Body of pancreas (tissue), 4 donors: ENCODE data around the gene NLGN3. TPM values are rescaled to one million over a fixed set of nuclear protein-coding genes. Genes with fewer than 3 reads are reported as not detected.

Experiments
- ATAC-seq: fragments of 150-250 bp; one replicate; pipeline ENCODE4 v1.9.1; 2016
- DNase-seq, 4 donors: peaks; one replicate each; pipeline ENCODE4 v3.0.0-alpha.2; 2019
- H3K27ac ChIP-seq, 4 donors: fragments of 200-600 bp; sonication (generic); 1 replicate in 3 of 4; 2 replicates in 1 of 4; pipeline versions ENCODE4 v1.5.1 to v1.6.1; 2016 to 2019; ENCODE audit warnings: mild to moderate bottlenecking in 1 of 4, mixed read lengths in 1 of 4, moderate library complexity in 1 of 4
- H3K27me3 ChIP-seq, 2 donors: fragments of 200-600 bp; sonication (generic); one replicate each; pipeline ENCODE4 v1.6.0; 2016; ENCODE audit warnings: mild to moderate bottlenecking in 1 of 2
- H3K36me3 ChIP-seq, 2 donors: fragments of 200-600 bp; sonication (generic); replicated peaks in 1 of 2; 2 replicates each; pipeline ENCODE4 v1.5.1; 2016; ENCODE audit warnings: low read depth in 2 of 2; ENCODE audit not compliant: insufficient read depth in 1 of 2
- H3K4me1 ChIP-seq: fragments of 200-600 bp; sonication (generic); one replicate; pipeline ENCODE4 v1.6.0; 2016
- H3K4me3 ChIP-seq, 2 donors: fragments of 200-600 bp; sonication (generic); 1 replicate in 1 of 2; 2 replicates in 1 of 2; pipeline ENCODE4 v1.5.1; 2016 to 2019
- H3K9me3 ChIP-seq, 3 donors: fragments of 200-600 bp; sonication (generic); 1 replicate in 2 of 3; 2 replicates in 1 of 3; pipeline ENCODE4 v1.5.1; 2016
- CTCF ChIP-seq, 7 experiments: fragments of 450-650 bp in 4 of 7; fragments of 200-600 bp in 3 of 7; sonication (generic) in 3 of 7; IDR thresholded peaks; one replicate each; pipeline ENCODE4 v1.5.1; 2016 to 2019; ENCODE audit warnings: antibody characterized with exemption in 7 of 7
- POLR2A ChIP-seq, 3 donors: fragments of 450-650 bp; IDR thresholded peaks; one replicate each; pipeline ENCODE4 v1.6.1; 2016; ENCODE audit warnings: antibody characterized with exemption in 3 of 3, mild to moderate bottlenecking in 2 of 3
- WGBS, 2 donors: methylation state at CpG; one replicate each; pipeline ENCODE4 v1.1.5; 2017; 5-methylcytosine and 5-hydroxymethylcytosine counted together
- intact Hi-C: fragments of 100-400 bp; cut with DNase I; formaldehyde crosslinking; loops from one replicate; pipeline ENCODE4 v1.15.1; 2023
- total RNA-seq, 2 donors: library from RNA; depleted of rRNA; stranded (reverse); fragments of >200 nt; gene quantifications; one replicate each; pipeline ENCODE4 v1.1.0, GENCODE V29; 2016

NLGN3 gene
- total RNA-seq, 2 donors from 2014 or later = 1.0 TPM; not detected in 1

DNA sequence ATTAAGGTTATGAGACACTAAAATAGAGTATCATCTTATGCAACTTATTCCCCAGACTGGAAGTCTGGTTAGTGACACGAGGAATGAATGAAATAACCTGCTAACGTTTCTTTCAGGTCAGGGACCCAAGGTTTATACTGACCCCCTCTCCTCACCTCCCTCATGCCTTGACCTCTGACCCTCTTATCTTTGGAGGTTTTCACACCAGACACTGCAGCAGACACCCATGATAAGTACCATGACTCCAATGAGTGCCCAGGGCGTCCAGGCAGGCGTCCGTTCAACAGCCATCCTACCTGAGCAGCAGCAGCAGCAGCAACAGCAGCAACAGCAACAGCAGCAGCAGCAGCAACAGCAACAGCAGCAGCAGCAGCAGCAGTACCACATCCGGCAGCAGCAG, 4.2 kb upstream of the NLGN3 start:
- DNase-seq (no peak), ATAC-seq (no peak)
- TF ChIP-seq POLR2A (IDR thresholded peaks at IDR 0.05) (no peak), CTCF (IDR thresholded peaks at IDR 0.05) (no peak)
- Histone ChIP-seq H3K36me3 (peaks cover 0 to 2% of the 10 kb centered on the region in 2 donors), H3K4me3 (no peak overlapping the region), H3K4me1 (peaks cover 3% of the 10 kb centered on the region), H3K9me3 (no peaks in the 10 kb centered on the region), H3K27ac (no peak overlapping the region), H3K27me3 (no peaks in the 10 kb centered on the region)
- intact Hi-C loops = no loop called here
- 76 to 83% methylated on average over 2 to 4 of the region's 6 CpGs for WGBS, 2 donors

GRCh38 chrX:71143508-71143907, 1.1 kb upstream of the NLGN3 start:
- H3K4me3 ChIP-seq = no peak overlapping the region
- WGBS, 2 donors = 15% methylated on average over 5 of the region's 6 CpGs; no CpG with 5 or more reads in 1 of the 2 donors
- DNase-seq = peak; percentile 49 to 70 (median 56)
- ATAC-seq = peak; percentile 63
- TF ChIP-seq POLR2A (IDR thresholded peaks at IDR 0.05) (no peak), CTCF (IDR thresholded peaks at IDR 0.05) (no peak)
- peaks cover 0 to 2% of the 10 kb centered on the region in 2 donors for H3K36me3 ChIP-seq
- peaks cover 3% of the 10 kb centered on the region for H3K4me1 ChIP-seq
- no peaks in the 10 kb centered on the region for H3K27me3 ChIP-seq
- no peaks in the 10 kb centered on the region for H3K9me3 ChIP-seq
- intact Hi-C loops = no loop called here
- no peak overlapping the region for H3K27ac ChIP-seq

DNA sequence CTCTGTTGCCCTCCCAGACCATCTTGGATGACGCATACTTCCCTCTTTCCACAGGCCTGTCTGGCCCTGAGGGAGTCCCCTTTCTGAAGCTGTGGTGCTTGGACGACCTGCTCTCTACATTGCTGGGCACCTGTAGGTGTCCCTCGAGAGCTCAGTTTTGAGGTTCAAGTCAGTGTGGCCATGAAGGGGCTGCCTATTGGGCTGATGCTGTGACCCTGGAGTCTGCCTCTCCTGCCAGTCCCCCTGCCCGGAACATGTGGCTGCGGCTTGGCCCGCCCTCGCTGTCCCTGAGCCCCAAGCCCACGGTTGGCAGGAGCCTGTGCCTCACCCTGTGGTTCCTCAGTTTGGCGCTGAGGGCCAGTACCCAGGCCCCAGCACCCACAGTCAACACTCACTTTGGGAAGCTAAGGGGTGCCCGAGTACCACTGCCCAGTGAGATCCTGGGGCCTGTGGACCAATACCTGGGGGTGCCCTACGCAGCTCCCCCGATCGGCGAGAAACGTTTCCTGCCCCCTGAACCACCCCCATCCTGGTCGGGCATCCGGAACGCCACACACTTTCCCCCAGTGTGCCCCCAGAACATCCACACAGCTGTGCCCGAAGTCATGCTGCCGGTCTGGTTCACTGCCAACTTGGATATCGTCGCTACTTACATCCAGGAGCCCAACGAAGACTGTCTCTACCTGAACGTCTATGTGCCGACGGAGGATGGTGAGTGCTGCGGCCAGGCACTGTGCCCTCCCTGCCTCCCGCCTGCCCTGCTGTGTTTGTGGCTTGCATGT, 3.0 kb downstream of the NLGN3 start:
- H3K27me3 ChIP-seq = no peaks in the 10 kb centered on the region
- no peaks in the 10 kb centered on the region for H3K9me3 ChIP-seq
- H3K4me1 ChIP-seq = peaks cover 3% of the 10 kb centered on the region
- H3K4me3 ChIP-seq = no peak overlapping the region
- intact Hi-C loops = no loop called here
- no peak for ATAC-seq
- no peak for TF ChIP-seq POLR2A (IDR thresholded peaks at IDR 0.05)
- no peak for TF ChIP-seq CTCF (IDR thresholded peaks at IDR 0.05)
- H3K27ac ChIP-seq = no peak overlapping the region
- no peak for DNase-seq
- 82% methylated on average over 7 of the region's 28 CpGs; no CpG with 5 or more reads in 1 of the 2 donors for WGBS, 2 donors
- H3K36me3 ChIP-seq = no peaks in the 10 kb centered on the region

- no peak for DNase-seq
- Histone ChIP-seq H3K27me3 (no peaks in the 10 kb centered on the region), H3K27ac (no peak overlapping the region), H3K4me1 (peaks cover 3% of the 10 kb centered on the region), H3K4me3 (no peak overlapping the region), H3K36me3 (no peaks in the 10 kb centered on the region), H3K9me3 (no peaks in the 10 kb centered on the region)
- WGBS, 2 donors = 93% methylated on average over 3 of the region's 8 CpGs; no CpG with 5 or more reads in 1 of the 2 donors
- ATAC-seq = no peak
- no peak for TF ChIP-seq CTCF (IDR thresholded peaks at IDR 0.05)
- TF ChIP-seq POLR2A (IDR thresholded peaks at IDR 0.05) = no peak
- intact Hi-C loops = no loop called here
Measured at GRCh38 chrX:71148278-71148663, 3.6 kb downstream of the NLGN3 start.

DNA sequence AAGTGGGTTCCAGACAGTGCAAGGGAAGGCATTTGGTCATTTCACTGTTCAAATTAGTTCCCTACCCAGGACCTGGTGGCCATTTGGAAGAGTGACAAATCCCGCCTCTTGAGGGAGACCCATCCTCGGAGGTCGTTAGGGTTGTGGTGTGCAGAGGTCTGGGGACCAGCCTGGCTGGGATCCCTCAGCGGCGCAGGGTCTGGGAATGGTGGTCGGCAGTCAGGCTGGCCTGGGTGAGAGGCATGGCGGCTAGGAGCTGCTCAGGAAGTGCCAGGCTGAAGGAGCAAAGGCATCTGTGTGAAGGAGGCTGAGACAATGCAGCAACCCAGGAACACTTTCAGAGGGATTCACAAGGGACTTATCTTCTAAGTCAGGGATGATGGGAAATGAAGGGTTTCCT, 6.7 kb downstream of the NLGN3 start:
- ATAC-seq (no peak), DNase-seq (no peak)
- Histone ChIP-seq H3K27me3 (no peaks in the 10 kb centered on the region), H3K4me3 (no peak overlapping the region), H3K4me1 (no peaks in the 10 kb centered on the region), H3K9me3 (no peaks in the 10 kb centered on the region), H3K36me3 (no peaks in the 10 kb centered on the region), H3K27ac (no peak overlapping the region)
- TF ChIP-seq POLR2A (IDR thresholded peaks at IDR 0.05) = no peak
- intact Hi-C loops = no loop called here
- 72 to 75% methylated on average over 3 to 4 of the region's 7 CpGs for WGBS, 2 donors
